ENCODE results near the gene GCG. TPM values are rescaled to one million over a fixed set of nuclear protein-coding genes. Genes with fewer than 3 reads are reported as not detected.

GCG gene
- total RNA-seq, 1 experiment from 2014 or later = not detected

GRCh38 chr2:162184821-162185450, 32.9 kb upstream of the GCG start:
- no peaks in the 10 kb centered on the region for H3K27me3 Mint-ChIP-seq (ENCODE audit: unreplicated experiment)
- peaks cover 19% of the 10 kb centered on the region for H3K4me1 Mint-ChIP-seq (ENCODE audit: low read depth, unreplicated experiment)
- H3K27ac Mint-ChIP-seq (ENCODE audit: unreplicated experiment) = peak overlapping the region; percentile 75
- intact Hi-C loops (cut with micrococcal nuclease; ENCODE audit: unreplicated experiment) = no loop called here
- CTCF ChIA-PET = interaction anchor here (0.6 kb wide), 1 partner anchor 23 kb away, joined by 3 read pairs; no protein-coding TSS in a partner anchor
- DNase-seq = no peak
- no peak overlapping the region for H3K4me3 Mint-ChIP-seq (ENCODE audit: low read depth, unreplicated experiment)
- BruUV-seq (replicated peaks) = no TSS peak
- no peaks in the 10 kb centered on the region for H3K9me3 Mint-ChIP-seq (ENCODE audit: low read depth, unreplicated experiment)
- no peaks in the 10 kb centered on the region for H3K36me3 Mint-ChIP-seq (ENCODE audit: insufficient read depth, unreplicated experiment)
- TF ChIP-seq CTCF (IDR thresholded peaks at IDR 0.05; ENCODE audit: unreplicated experiment) = no peak

- CTCF ChIA-PET = interaction anchor here (0.6 kb wide), 1 partner anchor 23 kb away, joined by 3 read pairs; no protein-coding TSS in a partner anchor
- no peaks in the 10 kb centered on the region for H3K36me3 Mint-ChIP-seq (ENCODE audit: insufficient read depth, unreplicated experiment)
- TF ChIP-seq CTCF (IDR thresholded peaks at IDR 0.05; ENCODE audit: unreplicated experiment) = no peak
- no peaks in the 10 kb centered on the region for H3K27me3 Mint-ChIP-seq (ENCODE audit: unreplicated experiment)
- intact Hi-C loops (cut with micrococcal nuclease; ENCODE audit: unreplicated experiment) = no loop called here
- H3K9me3 Mint-ChIP-seq (ENCODE audit: low read depth, unreplicated experiment) = no peaks in the 10 kb centered on the region
- no TSS peak for BruUV-seq (replicated peaks)
- H3K4me1 Mint-ChIP-seq (ENCODE audit: low read depth, unreplicated experiment) = peaks cover 19% of the 10 kb centered on the region
- H3K4me3 Mint-ChIP-seq (ENCODE audit: low read depth, unreplicated experiment) = no peak overlapping the region
- no peak for DNase-seq
- H3K27ac Mint-ChIP-seq (ENCODE audit: unreplicated experiment) = peak overlapping the region; percentile 75
Observed at GRCh38 chr2:162184359-162184758, 32.3 kb upstream of the GCG start.

GRCh38 chr2:162182395-162182794, 30.3 kb upstream of the GCG start:
- no peaks in the 10 kb centered on the region for H3K36me3 Mint-ChIP-seq (ENCODE audit: insufficient read depth, unreplicated experiment)
- BruUV-seq (replicated peaks) = no TSS peak
- intact Hi-C loops (cut with micrococcal nuclease; ENCODE audit: unreplicated experiment) = no loop called here
- no peaks in the 10 kb centered on the region for H3K27me3 Mint-ChIP-seq (ENCODE audit: unreplicated experiment)
- H3K4me1 Mint-ChIP-seq (ENCODE audit: low read depth, unreplicated experiment) = peaks cover 19% of the 10 kb centered on the region
- CTCF ChIA-PET = no interaction called here
- no peak overlapping the region for H3K4me3 Mint-ChIP-seq (ENCODE audit: low read depth, unreplicated experiment)
- no peak for DNase-seq
- no peak overlapping the region for H3K27ac Mint-ChIP-seq (ENCODE audit: unreplicated experiment)
- no peak for TF ChIP-seq CTCF (IDR thresholded peaks at IDR 0.05; ENCODE audit: unreplicated experiment)
- no peaks in the 10 kb centered on the region for H3K9me3 Mint-ChIP-seq (ENCODE audit: low read depth, unreplicated experiment)

- no peaks in the 10 kb centered on the region for H3K36me3 Mint-ChIP-seq (ENCODE audit: insufficient read depth, unreplicated experiment)
- no peak overlapping the region for H3K4me3 Mint-ChIP-seq (ENCODE audit: low read depth, unreplicated experiment)
- no peak for TF ChIP-seq CTCF (IDR thresholded peaks at IDR 0.05; ENCODE audit: unreplicated experiment)
- H3K9me3 Mint-ChIP-seq (ENCODE audit: low read depth, unreplicated experiment) = no peaks in the 10 kb centered on the region
- CTCF ChIA-PET = no interaction called here
- no peaks in the 10 kb centered on the region for H3K4me1 Mint-ChIP-seq (ENCODE audit: low read depth, unreplicated experiment)
- intact Hi-C loops (cut with micrococcal nuclease; ENCODE audit: unreplicated experiment) = no loop called here
- BruUV-seq (replicated peaks) = no TSS peak
- no peak overlapping the region for H3K27ac Mint-ChIP-seq (ENCODE audit: unreplicated experiment)
- H3K27me3 Mint-ChIP-seq (ENCODE audit: unreplicated experiment) = no peaks in the 10 kb centered on the region
- DNase-seq = no peak
Observed at GRCh38 chr2:162177301-162177700, 25.3 kb upstream of the GCG start.

Measured in Calu3 (cell line).